Esophagus muscularis mucosa (tissue), 4 donors: Measurements from ENCODE around the gene NPAS3. TPM values are rescaled to one million over a fixed set of nuclear protein-coding genes. Genes with fewer than 3 reads are reported as not detected.
A peak's percentile ranks its signal among the peaks of the same experiment; 100 is the strongest.

Experiments
- DNase-seq: peaks from one replicate; pipeline ENCODE4 v3.0.0-alpha.2; 2017; ENCODE audit errors: extremely low spot score
- H3K27ac ChIP-seq, 4 donors: fragments of 200-600 bp; sonication (generic); replicated peaks in 1 of 4; 1 replicate in 3 of 4; 2 replicates in 1 of 4; pipeline ENCODE4 v1.5.1; 2016 to 2019; ENCODE audit warnings: mild to moderate bottlenecking in 1 of 4
- H3K27me3 ChIP-seq, 4 donors: fragments of 200-600 bp; sonication (generic); one replicate each; pipeline versions ENCODE4 v1.5.1 to v1.6.0; 2016 to 2019
- H3K36me3 ChIP-seq, 4 donors: fragments of 200-600 bp; sonication (generic); one replicate each; pipeline ENCODE4 v1.5.1; 2016 to 2019
- H3K4me1 ChIP-seq, 4 donors: fragments of 200-600 bp; sonication (generic); one replicate each; pipeline ENCODE4 v1.5.1; 2016 to 2019
- H3K4me3 ChIP-seq, 4 donors: fragments of 200-600 bp; sonication (generic); 1 replicate in 2 of 4; 2 replicates in 2 of 4; pipeline ENCODE4 v1.5.1; 2016 to 2019; ENCODE audit warnings: mild to moderate bottlenecking in 4 of 4, moderate library complexity in 1 of 4
- H3K9me3 ChIP-seq, 4 donors: fragments of 200-600 bp; sonication (generic); 1 replicate in 3 of 4; 2 replicates in 1 of 4; pipeline ENCODE4 v1.5.1; 2016 to 2019
- EP300 ChIP-seq: sonication (generic); formaldehyde crosslinking; IDR thresholded peaks from one replicate; pipeline ENCODE4 v1.6.1; 2017; ENCODE audit warnings: antibody characterized with exemption
- POLR2A ChIP-seq: fragments of 450-650 bp; IDR thresholded peaks from one replicate; pipeline ENCODE4 v1.6.1; 2017; ENCODE audit warnings: antibody characterized with exemption, moderate library complexity, mild to moderate bottlenecking, low read depth
- POLR2AphosphoS5 ChIP-seq, 2 donors: sonication (generic); formaldehyde crosslinking; IDR thresholded peaks; one replicate each; pipeline ENCODE4 v1.6.1; 2017; ENCODE audit warnings: antibody characterized with exemption in 2 of 2
- WGBS: methylation state at CpG from one replicate; pipeline ENCODE4 v1.1.5; 2018; 5-methylcytosine and 5-hydroxymethylcytosine counted together
- intact Hi-C: fragments of 100-400 bp; cut with DNase I; formaldehyde crosslinking; loops from one replicate; pipeline ENCODE4 v1.15.1; 2023
- total RNA-seq, 4 donors: library from RNA; depleted of rRNA; stranded (reverse); fragments of >200 nt; gene quantifications; one replicate each; pipeline versions ENCODE4 v1.1.0 to v1.2.1, GENCODE V29; 2016
- TF ChIP-seq, protein P1 (sequence below), 3 experiments: fragments of 200-600 bp in 2 of 3; fragments of 450-650 bp in 1 of 3; sonication (generic) in 2 of 3; IDR thresholded peaks; one replicate each; pipeline ENCODE4 v1.5.1; 2017 to 2019; ENCODE audit warnings: antibody characterized with exemption in 3 of 3, mild to moderate bottlenecking in 2 of 3, moderate library complexity in 1 of 3

The NPAS3 gene
- 1 to 10 TPM; 3.3 to 7.3 (median 5.8) TPM for total RNA-seq

DNA sequence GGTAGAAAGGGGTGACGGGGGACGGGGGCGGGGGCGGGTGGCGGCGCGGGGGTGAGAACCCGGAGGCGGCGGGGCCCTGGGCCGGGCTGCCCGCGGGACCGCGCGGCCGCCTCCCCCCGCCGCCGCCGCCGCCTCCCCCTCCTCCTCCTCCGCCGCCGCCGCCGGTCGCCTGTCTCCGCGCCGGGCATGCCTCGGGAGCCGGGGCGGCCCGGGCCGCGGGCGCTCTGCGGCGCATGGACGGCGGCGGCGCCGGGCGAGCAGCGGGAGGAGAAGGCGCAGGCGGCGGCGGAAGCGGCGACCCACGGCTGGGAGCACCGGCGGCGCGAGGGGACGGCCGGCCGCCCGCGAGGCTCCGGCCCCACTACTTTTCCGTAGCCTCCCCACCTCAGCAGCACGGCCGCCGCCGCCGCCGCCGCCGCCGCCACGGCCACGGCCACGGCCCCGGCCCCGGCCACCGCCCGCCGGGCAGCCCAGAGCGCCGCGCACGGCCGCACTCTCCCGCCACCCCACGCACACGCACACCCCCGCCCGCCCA lies at the start of gene NPAS3:
TSS of gene NPAS3 (plus strand) at position 161 of the 535 bp plus-strand sequence.
- no peak for DNase-seq
- intact Hi-C loops, result loop anchor here (2.0 to 10.0 kb wide), 3 partner anchors 224 to 854 kb away; no protein-coding TSS in a partner anchor
- Histone ChIP-seq H3K27me3 (peaks cover 0 to 6% (median 3%) of the 10 kb centered on the region in 4 donors), H3K9me3 (no peaks in the 10 kb centered on the region), H3K4me3 (peak within 1 kb of the TSS; percentile 70 to 96 (median 76)), H3K27ac (peak within 1 kb of the TSS; percentile 90 to 94 (median 94)), H3K36me3 (no peaks in the 10 kb centered on the region), H3K4me1 (peaks cover 20 to 43% (median 35%) of the 10 kb centered on the region in 4 donors)
- no CpG with 5 or more reads among the region's 92 CpGs for WGBS
- TF ChIP-seq EP300 (no peak), POLR2A (no peak), POLR2AphosphoS5 (IDR thresholded peaks at IDR 0.05) (no peak)
- TF ChIP-seq, protein P1, sequence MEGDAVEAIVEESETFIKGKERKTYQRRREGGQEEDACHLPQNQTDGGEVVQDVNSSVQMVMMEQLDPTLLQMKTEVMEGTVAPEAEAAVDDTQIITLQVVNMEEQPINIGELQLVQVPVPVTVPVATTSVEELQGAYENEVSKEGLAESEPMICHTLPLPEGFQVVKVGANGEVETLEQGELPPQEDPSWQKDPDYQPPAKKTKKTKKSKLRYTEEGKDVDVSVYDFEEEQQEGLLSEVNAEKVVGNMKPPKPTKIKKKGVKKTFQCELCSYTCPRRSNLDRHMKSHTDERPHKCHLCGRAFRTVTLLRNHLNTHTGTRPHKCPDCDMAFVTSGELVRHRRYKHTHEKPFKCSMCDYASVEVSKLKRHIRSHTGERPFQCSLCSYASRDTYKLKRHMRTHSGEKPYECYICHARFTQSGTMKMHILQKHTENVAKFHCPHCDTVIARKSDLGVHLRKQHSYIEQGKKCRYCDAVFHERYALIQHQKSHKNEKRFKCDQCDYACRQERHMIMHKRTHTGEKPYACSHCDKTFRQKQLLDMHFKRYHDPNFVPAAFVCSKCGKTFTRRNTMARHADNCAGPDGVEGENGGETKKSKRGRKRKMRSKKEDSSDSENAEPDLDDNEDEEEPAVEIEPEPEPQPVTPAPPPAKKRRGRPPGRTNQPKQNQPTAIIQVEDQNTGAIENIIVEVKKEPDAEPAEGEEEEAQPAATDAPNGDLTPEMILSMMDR (IDR thresholded peaks at IDR 0.05), result no peak

DNA sequence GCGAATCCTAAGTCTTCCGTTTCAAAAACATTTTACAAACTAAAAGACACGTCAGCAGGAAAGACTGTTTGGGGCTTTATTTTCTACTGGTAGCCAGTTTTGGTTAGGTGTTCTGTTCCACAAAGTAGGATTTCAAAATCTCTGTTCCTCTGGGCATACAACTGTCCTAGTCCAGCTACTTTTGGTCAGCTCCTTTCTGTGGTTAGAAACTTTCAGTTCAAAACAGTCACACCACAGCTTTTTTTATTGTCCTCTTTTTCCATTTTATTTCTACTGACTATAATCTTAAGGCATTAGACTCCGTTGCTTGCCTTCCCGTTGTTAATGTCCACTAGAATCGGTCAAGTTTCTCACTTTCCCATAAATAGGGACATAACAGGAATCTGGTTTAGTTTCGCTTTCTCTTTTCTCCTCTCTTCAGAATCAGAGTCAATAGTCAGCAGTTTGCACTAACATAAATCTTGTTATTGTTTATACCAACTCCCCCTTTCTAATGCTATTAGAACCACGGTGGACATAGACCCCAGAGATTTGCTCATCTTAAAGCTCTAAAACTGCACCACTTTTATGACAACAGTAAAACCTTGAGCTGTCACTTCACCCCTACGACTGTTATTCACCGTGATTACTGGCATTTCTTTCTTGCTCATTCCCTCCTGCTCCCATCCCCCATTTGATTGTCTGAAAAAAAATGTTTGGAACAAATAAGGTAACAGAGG lies 41.5 kb upstream of the NPAS3 start:
- peaks cover 0 to 22% (median 15%) of the 10 kb centered on the region in 4 donors for H3K4me1 ChIP-seq
- peak overlapping the region; percentile 55 to 74 (median 62) for H3K27ac ChIP-seq
- no peak for DNase-seq
- H3K9me3 ChIP-seq, result no peaks in the 10 kb centered on the region
- H3K4me3 ChIP-seq, result peak overlapping the region; percentile 43 to 63 (median 50)
- no peaks in the 10 kb centered on the region for H3K36me3 ChIP-seq
- 44% methylated on average over 10 of the region's 10 CpGs for WGBS
- intact Hi-C loops, result no loop called here
- H3K27me3 ChIP-seq, result no peaks in the 10 kb centered on the region
- TF ChIP-seq EP300 (no peak), POLR2A (no peak)
- TF ChIP-seq, protein P1 (IDR thresholded peaks at IDR 0.05), result no peak

DNA sequence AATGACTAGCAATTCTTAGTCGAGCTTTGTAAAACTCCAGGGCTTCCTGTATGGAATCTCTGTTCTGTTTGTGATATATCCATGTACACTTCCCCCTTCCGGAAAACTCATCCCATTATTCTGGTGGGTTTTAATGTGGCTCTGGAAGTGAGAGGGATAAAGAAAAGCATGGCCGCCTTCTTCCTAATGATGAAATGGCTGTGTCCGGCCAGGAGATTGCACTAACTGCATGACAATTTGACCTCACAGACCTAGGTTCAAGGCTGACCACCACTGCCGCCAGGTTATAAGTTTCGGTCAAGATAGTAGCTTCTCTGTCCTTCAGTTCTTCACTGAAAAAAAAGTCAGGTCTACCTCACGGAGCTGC lies 41.0 kb upstream of the NPAS3 start:
- H3K27ac ChIP-seq, result peak overlapping the region; percentile 55 to 74 (median 62)
- no peaks in the 10 kb centered on the region for H3K27me3 ChIP-seq
- H3K4me3 ChIP-seq, result peak overlapping the region; percentile 43 to 63 (median 50)
- H3K36me3 ChIP-seq, result no peaks in the 10 kb centered on the region
- intact Hi-C loops, result no loop called here
- no peak for DNase-seq
- 78% methylated on average over 7 of the region's 7 CpGs for WGBS
- no peaks in the 10 kb centered on the region for H3K9me3 ChIP-seq
- TF ChIP-seq POLR2AphosphoS5 (IDR thresholded peaks at IDR 0.05) (no peak), EP300 (no peak), POLR2A (no peak)
- TF ChIP-seq, protein P1 (IDR thresholded peaks at IDR 0.05), result no peak
- peaks cover 0 to 22% (median 15%) of the 10 kb centered on the region in 4 donors for H3K4me1 ChIP-seq

DNA sequence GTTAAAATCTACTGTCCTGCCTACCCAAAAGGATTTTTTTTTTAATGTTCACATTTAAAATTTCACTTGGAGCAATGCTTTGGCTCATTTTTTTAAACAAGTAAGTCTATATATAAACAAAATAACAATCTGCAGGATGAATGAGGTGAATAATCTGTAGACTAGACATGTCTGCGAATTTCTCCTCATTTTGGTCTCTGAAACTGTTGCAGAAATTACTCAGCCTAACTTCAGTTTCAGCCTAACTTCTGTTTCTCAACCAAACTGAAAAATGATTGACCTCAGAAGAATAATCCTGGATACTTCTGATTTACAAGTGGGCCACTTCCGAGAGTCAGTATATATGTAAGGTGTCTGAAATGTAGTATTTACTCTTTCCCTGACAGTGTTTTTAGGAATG lies 39.8 kb upstream of the NPAS3 start:
- Histone ChIP-seq H3K27ac (no peak overlapping the region), H3K36me3 (no peaks in the 10 kb centered on the region), H3K4me3 (no peak overlapping the region), H3K4me1 (peaks cover 0 to 22% (median 15%) of the 10 kb centered on the region in 4 donors), H3K27me3 (no peaks in the 10 kb centered on the region), H3K9me3 (no peaks in the 10 kb centered on the region)
- 49% methylated on average over 2 of the region's 2 CpGs for WGBS
- DNase-seq, result no peak
- TF ChIP-seq POLR2A (no peak), POLR2AphosphoS5 (IDR thresholded peaks at IDR 0.05) (no peak), EP300 (no peak)
- TF ChIP-seq, protein P1 (IDR thresholded peaks at IDR 0.05), result no peak
- intact Hi-C loops, result no loop called here
